A673 (cell line): ENCODE measurements around the gene PERM1. TPM values are rescaled to one million over a fixed set of nuclear protein-coding genes. Genes with fewer than 3 reads are reported as not detected.
A peak's percentile ranks its signal among the peaks of the same experiment; 100 is the strongest.
"Not testable (repeated sequence)": the region's sequence is repeated elsewhere in the genome, so short reads cannot be mapped to it uniquely, and the experiment has no call there.

Experiments used
- BruUV-seq: library from RNA; stranded (reverse); fragments of 400-500 nt; replicated peaks from 2 replicates; lab custom pipeline; 2021; lab: Mats Ljungman, UMichigan
- CTCF ChIA-PET: fragments of 300-600 bp; sonication (Branson Sonifier 250); formaldehyde crosslinking; loops from one replicate; lab custom pipeline; 2022; ENCODE audit warnings: antibody characterized with exemption; lab: Charles Lee
- POLR2A ChIA-PET: fragments of 300-600 bp; sonication (Branson Sonifier 250); formaldehyde crosslinking; loops from one replicate; lab custom pipeline; 2022; ENCODE audit warnings: antibody characterized with exemption; ENCODE audit not compliant: low non-redundant PET; lab: Charles Lee
- DNase-seq: peaks from one replicate; pipeline ENCODE4 v3.0.0-alpha.2; 2015; ENCODE audit warnings: low spot score
- H3K27ac ChIP-seq: fragments of 200-600 bp; sonication (generic); 2 replicates; pipeline ENCODE4 v1.5.1; 2016; ENCODE audit warnings: mixed run types, low read depth, mild to moderate bottlenecking, mixed read lengths, antibody characterized with exemption, low read length; ENCODE audit not compliant: poor library complexity, severe bottlenecking
- H3K27me3 ChIP-seq: fragments of 200-600 bp; sonication (generic); replicated peaks from 2 replicates; pipeline ENCODE4 v1.6.1; 2017; ENCODE audit warnings: mixed run types, low read depth, mild to moderate bottlenecking, mixed read lengths, antibody characterized with exemption, low read length; ENCODE audit not compliant: insufficient read depth, poor library complexity
- H3K36me3 ChIP-seq: fragments of 200-600 bp; sonication (generic); 2 replicates; pipeline ENCODE4 v1.6.1; 2016; ENCODE audit warnings: mixed run types, mild to moderate bottlenecking, mixed read lengths, antibody characterized with exemption, low read length; ENCODE audit not compliant: insufficient read depth, poor library complexity, severe bottlenecking
- H3K4me1 ChIP-seq: fragments of 200-600 bp; sonication (generic); 2 replicates; pipeline ENCODE4 v1.6.1; 2017; ENCODE audit warnings: mixed run types, mild to moderate bottlenecking, mixed read lengths, antibody characterized with exemption, low read length; ENCODE audit not compliant: insufficient read depth, poor library complexity, severe bottlenecking
- H3K4me3 ChIP-seq: fragments of 200-600 bp; sonication (generic); 2 replicates; pipeline ENCODE4 v1.5.1; 2016; ENCODE audit warnings: low read depth, mixed run types, mild to moderate bottlenecking, mixed read lengths, low read length; ENCODE audit not compliant: poor library complexity, severe bottlenecking
- H3K9me3 ChIP-seq: fragments of 200-600 bp; sonication (generic); 2 replicates; pipeline ENCODE4 v1.6.1; 2016; ENCODE audit warnings: mixed run types, low read depth, mild to moderate bottlenecking, mixed read lengths, antibody characterized with exemption, low read length; ENCODE audit not compliant: poor library complexity, severe bottlenecking
- EZH2 ChIP-seq: fragments of 200-600 bp; sonication (generic); IDR thresholded peaks from 2 replicates; pipeline ENCODE4 v1.6.1; 2017; ENCODE audit warnings: borderline replicate concordance, low read depth, mild to moderate bottlenecking, mixed read lengths, antibody characterized with exemption, low read length; ENCODE audit not compliant: poor library complexity, severe bottlenecking
- intact Hi-C: fragments of 100-400 bp; cut with micrococcal nuclease; formaldehyde crosslinking; loops from one replicate; pipeline ENCODE4 v1.10.0; 2022; ENCODE audit not compliant: unreplicated experiment
- total RNA-seq: library from RNA; stranded (reverse); gene quantifications from 2 replicates; pipeline ENCODE4 v1.2.3, GENCODE V29; 2021
- TF ChIP-seq, protein P1 (sequence below): fragments of 300-800, 200-600 bp; sonication (generic); conservative IDR thresholded peaks from 2 replicates; pipeline ENCODE4 v1.5.1; 2017; ENCODE audit warnings: low read depth, mild to moderate bottlenecking, antibody characterized with exemption, low read length, moderate library complexity, mixed read lengths

The PERM1 gene
- total RNA-seq, 1 experiment from 2014 or later: not detected

DNA sequence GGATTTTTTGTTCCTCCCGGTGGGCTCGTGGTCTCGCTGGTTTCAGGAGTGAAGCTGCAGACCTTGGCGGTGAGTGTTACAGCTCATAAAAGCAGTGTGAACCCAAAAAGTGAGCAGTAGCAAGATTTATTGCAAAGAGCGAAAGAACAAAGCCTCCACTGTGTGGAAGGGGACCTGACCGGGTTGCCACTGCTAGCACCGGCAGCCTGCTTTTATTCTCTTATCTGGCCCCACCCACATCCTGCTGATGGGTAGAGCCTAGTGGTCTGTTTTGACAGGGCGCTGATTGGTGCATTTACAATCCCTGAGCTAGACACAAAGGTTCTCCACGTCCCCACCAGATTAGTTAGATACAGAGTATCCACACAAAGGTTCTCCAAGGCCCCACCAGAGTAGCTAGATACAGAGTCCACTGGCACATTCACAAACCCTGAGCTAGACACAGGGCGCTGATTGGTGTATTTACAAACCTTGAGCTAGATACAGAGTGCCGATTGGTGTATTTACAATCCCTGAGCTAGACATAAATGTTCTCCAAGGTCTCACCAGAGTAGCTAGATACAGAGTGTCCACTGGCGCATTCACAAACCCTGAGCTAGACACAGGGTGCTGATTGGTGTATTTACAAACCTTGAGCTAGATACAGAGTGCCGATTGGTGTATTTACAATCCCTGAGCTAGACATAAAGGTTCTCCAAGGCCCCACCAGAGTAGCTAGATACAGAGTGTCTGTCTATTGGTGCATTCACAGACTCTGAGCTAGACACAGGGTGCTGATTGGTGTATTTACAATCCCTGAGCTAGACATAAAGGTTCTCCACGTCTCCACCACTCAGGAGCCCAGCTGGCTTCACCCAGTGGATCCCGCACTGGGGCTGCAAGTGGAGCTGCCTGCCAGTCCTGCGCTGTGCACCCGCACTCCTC, 35.8 kb upstream of the PERM1 start:
- peaks cover 35% of the 10 kb centered on the region for H3K4me1 ChIP-seq
- intact Hi-C loops, BruUV-seq, CTCF ChIA-PET, H3K4me3 ChIP-seq, H3K27me3 ChIP-seq, H3K9me3 ChIP-seq, POLR2A ChIA-PET, DNase-seq, H3K36me3 ChIP-seq, H3K27ac ChIP-seq: not testable (repeated sequence)

DNA sequence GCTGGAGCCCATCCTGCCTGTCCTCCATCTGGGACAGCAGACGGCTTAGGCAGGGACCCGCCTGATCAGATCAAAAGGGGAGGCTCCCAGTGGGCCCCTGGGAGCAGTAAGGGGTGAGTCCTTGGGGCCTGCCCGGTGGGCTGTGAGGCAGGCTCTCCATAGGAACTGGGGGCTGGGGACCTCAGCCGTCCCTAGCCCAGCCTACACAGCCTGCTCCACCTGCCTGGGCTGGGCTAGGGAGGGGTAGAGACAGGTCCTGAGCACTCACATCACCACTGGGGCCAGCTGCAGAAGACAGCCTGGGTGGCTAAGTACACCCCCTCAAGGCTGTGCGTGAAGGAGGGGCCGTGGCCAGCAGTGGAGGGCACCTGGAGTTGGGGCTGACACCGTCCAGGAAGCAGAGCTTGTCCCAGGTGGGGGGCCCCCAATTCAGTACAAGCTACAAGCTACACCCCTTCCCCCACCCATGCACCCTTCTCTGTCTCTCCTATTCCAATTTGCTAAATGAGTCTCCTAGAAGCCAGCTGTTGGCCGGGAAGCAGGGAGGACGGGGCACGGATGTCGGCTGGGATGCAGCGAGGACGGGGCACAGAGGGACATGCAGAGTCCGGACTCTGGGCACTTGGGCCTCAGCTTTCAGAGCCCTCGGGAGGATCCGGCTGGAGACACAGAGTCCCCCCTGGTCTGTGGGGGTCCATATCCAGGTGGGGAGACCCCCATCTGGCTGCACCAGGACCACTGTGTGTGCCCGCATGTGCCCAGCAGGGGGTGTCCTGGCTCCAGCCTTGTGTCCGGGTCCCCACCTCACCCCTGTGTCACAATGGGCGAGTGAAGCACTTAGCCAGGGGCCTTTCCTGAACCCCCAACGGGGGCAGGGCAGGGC, 33.1 kb upstream of the PERM1 start:
- H3K27ac ChIP-seq: peak overlapping the region; percentile 85

DNA sequence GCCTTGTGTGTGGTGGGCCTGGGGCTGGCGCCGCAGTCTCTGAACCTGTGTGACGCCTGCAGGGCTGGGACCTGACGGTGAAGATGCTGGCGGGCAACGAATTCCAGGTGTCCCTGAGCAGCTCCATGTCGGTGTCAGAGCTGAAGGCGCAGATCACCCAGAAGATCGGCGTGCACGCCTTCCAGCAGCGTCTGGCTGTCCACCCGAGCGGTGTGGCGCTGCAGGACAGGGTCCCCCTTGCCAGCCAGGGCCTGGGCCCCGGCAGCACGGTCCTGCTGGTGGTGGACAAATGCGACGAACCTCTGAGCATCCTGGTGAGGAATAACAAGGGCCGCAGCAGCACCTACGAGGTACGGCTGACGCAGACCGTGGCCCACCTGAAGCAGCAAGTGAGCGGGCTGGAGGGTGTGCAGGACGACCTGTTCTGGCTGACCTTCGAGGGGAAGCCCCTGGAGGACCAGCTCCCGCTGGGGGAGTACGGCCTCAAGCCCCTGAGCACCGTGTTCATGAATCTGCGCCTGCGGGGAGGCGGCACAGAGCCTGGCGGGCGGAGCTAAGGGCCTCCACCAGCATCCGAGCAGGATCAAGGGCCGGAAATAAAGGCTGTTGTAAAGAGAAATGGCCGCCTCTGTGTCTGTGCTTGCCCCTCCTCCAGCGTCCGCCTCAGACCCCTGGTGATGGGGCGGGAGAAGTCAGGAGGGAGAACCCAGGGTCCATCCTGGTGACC, 32.2 kb upstream of the PERM1 start:
- H3K27me3 ChIP-seq: no peaks in the 10 kb centered on the region
- no peaks in the 10 kb centered on the region for H3K36me3 ChIP-seq
- intact Hi-C loops: no loop called here
- peaks cover 17% of the 10 kb centered on the region for H3K4me1 ChIP-seq
- CTCF ChIA-PET: interaction anchor here (1.2 to 1.9 kb wide), 3 partner anchors 9 to 50 kb away, joined by 3 to 14 read pairs (median 5); no protein-coding TSS in a partner anchor
- POLR2A ChIA-PET: no interaction called here
- H3K27ac ChIP-seq: peak overlapping the region; percentile 85
- DNase-seq: peak; percentile 82
- TSS peak; percentile 98 for BruUV-seq
- no peaks in the 10 kb centered on the region for H3K9me3 ChIP-seq
- peak overlapping the region; percentile 53 for H3K4me3 ChIP-seq
- no peak for TF ChIP-seq EZH2
- TF ChIP-seq, protein P1, sequence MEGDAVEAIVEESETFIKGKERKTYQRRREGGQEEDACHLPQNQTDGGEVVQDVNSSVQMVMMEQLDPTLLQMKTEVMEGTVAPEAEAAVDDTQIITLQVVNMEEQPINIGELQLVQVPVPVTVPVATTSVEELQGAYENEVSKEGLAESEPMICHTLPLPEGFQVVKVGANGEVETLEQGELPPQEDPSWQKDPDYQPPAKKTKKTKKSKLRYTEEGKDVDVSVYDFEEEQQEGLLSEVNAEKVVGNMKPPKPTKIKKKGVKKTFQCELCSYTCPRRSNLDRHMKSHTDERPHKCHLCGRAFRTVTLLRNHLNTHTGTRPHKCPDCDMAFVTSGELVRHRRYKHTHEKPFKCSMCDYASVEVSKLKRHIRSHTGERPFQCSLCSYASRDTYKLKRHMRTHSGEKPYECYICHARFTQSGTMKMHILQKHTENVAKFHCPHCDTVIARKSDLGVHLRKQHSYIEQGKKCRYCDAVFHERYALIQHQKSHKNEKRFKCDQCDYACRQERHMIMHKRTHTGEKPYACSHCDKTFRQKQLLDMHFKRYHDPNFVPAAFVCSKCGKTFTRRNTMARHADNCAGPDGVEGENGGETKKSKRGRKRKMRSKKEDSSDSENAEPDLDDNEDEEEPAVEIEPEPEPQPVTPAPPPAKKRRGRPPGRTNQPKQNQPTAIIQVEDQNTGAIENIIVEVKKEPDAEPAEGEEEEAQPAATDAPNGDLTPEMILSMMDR: no peak

More for the DNA sequence above, 33.1 kb upstream of the PERM1 start:
- TF ChIP-seq, protein P1: peak; percentile 38
- no peak for TF ChIP-seq EZH2
- no peak for DNase-seq
- CTCF ChIA-PET: interaction anchor here (0.5 to 1.9 kb wide), 4 partner anchors 10 to 65 kb away, joined by 3 to 14 read pairs (median 4); no protein-coding TSS in a partner anchor
- no peaks in the 10 kb centered on the region for H3K9me3 ChIP-seq
- no peaks in the 10 kb centered on the region for H3K36me3 ChIP-seq
- intact Hi-C loops: no loop called here
- peaks cover 18% of the 10 kb centered on the region for H3K4me1 ChIP-seq
- H3K27me3 ChIP-seq: no peaks in the 10 kb centered on the region
- POLR2A ChIA-PET: no interaction called here
- BruUV-seq: no TSS peak
- peak overlapping the region; percentile 53 for H3K4me3 ChIP-seq
